ENCODE measurements around the gene PPL.

Gene PPL

GRCh38 chr16:4836727-4837126 is 100.2 kb downstream of the PPL start:
- in situ Hi-C loops (cut with MboI; ENCODE audit: low sequenced_read_pairs) = no loop called here

DNA sequence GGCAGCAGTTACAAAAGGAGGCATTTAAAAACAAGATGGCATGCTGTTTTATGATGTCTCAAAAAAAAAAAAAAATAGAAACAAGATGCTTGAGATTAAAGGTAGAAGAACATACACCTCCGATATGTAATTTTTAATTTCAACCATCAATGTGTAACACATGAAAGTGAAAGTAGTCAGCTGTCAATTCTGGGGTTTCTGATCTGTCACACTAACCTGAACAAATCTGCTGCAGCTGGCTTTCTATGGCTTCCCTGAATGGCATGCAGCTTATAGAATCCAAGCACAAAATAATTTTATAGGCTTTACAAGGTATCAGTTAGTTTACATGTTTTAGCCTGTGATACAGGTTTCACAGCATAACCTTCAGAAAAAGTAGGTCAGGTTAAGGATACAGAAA is 103.4 kb downstream of the PPL start:
- in situ Hi-C loops (cut with MboI; ENCODE audit: low sequenced_read_pairs) = no loop called here

DNA sequence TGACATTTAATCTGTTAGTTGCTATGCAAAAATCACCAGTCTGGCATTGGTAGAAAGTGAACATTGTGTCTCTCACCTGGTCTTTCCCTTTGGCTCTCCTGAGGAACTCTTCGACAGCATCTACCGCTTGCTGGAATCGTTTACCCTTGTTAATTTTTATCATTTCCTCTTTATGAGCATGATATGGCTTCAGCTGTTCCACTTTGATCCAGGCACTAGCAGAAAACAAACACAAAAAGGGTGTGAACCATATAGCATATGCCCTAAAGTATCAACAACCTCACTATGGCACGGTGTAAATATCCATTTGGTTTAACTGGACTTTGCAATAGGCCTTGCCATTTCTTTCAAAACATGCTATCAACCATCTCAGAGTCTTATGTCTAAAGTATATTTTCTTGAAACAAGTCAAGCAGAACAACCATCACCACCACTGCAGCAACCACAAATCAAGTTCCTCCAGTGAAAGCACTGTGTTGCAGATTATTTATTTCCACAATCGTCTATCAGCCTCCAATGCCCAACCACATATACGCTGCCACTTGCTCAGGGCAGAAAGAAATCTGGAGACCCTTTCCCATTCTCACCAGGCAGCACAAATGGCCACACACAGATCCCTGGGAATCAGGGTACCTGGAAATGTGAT is 104.1 kb downstream of the PPL start:
- in situ Hi-C loops (cut with MboI; ENCODE audit: low sequenced_read_pairs) = no loop called here
